BJ (cell line): ENCODE measurements around the gene COL18A1. TPM values are rescaled to one million over a fixed set of nuclear protein-coding genes. Genes with fewer than 3 reads are reported as not detected.

Experiments used
- CTCF ChIA-PET: fragments of 350-600 bp; formaldehyde crosslinking; extraction: SDS; loops from one replicate; lab custom pipeline; 2021; ENCODE audit warnings: antibody characterized with exemption, inconsistent platforms; lab: Yijun Ruan, JAX
- POLR2A ChIA-PET: fragments of 300-600 bp; sonication (Branson Sonifier 250); formaldehyde crosslinking; extraction: SDS; loops from one replicate; lab custom pipeline; 2021; ENCODE audit warnings: antibody characterized with exemption; lab: Charles Lee
- DNase-seq: peaks from one replicate; pipeline ENCODE4 v3.0.0-alpha.2; 2011; ENCODE audit warnings: low read depth
- H3K27me3 ChIP-seq: 2 replicates; pipeline ENCODE4 v1.6.0; 2011; ENCODE audit warnings: low read length; ENCODE audit not compliant: control insufficient read depth, insufficient read depth
- H3K36me3 ChIP-seq: 2 replicates; pipeline ENCODE4 v1.5.1; 2011; ENCODE audit warnings: low read length; ENCODE audit not compliant: control insufficient read depth, insufficient read depth
- H3K4me3 ChIP-seq: 2 replicates; pipeline ENCODE4 v1.5.1; 2011; ENCODE audit warnings: low read depth, mild to moderate bottlenecking, control low read depth, low read length
- polyA plus RNA-seq: library from polyadenylated mRNA; depleted of rRNA; stranded (reverse); fragments of >200 nt; gene quantifications from 2 replicates; pipeline ENCODE4 v1.2.3, GENCODE V29; 2011
- TF ChIP-seq, protein P1 (sequence below): IDR thresholded peaks from 2 replicates; pipeline ENCODE4 v1.5.1; 2011; ENCODE audit warnings: low read depth, mild to moderate bottlenecking, control low read depth, inconsistent platforms, low read length, moderate library complexity; ENCODE audit not compliant: insufficient read depth

The COL18A1 gene
- polyA plus RNA-seq, 1 experiment = 99.7 TPM

DNA sequence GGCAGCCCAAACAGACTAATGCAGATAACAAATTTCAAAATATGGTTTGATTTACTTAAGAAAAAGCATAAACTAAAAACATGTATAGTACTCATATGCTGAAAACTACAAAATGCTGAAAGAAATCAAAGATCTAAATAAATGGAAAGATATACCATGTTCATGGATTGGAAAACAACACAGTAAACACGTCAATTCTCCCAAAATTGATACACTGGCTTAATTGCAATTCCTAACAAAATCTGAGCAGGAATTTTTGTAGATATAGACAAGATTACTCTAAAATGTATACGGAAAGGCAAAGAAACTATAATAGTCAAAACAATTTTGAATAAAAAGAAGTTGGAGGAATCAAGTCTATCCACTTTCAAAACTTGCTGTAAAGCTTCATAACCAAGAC is 116.3 kb downstream of the COL18A1 start:
- POLR2A ChIA-PET = no interaction called here
- Histone ChIP-seq H3K4me3 (no peak overlapping the region), H3K27me3 (no peaks in the 10 kb centered on the region), H3K36me3 (peaks cover 3% of the 10 kb centered on the region)
- TF ChIP-seq, protein P1, sequence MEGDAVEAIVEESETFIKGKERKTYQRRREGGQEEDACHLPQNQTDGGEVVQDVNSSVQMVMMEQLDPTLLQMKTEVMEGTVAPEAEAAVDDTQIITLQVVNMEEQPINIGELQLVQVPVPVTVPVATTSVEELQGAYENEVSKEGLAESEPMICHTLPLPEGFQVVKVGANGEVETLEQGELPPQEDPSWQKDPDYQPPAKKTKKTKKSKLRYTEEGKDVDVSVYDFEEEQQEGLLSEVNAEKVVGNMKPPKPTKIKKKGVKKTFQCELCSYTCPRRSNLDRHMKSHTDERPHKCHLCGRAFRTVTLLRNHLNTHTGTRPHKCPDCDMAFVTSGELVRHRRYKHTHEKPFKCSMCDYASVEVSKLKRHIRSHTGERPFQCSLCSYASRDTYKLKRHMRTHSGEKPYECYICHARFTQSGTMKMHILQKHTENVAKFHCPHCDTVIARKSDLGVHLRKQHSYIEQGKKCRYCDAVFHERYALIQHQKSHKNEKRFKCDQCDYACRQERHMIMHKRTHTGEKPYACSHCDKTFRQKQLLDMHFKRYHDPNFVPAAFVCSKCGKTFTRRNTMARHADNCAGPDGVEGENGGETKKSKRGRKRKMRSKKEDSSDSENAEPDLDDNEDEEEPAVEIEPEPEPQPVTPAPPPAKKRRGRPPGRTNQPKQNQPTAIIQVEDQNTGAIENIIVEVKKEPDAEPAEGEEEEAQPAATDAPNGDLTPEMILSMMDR = no peak
- DNase-seq = no peak
- CTCF ChIA-PET = no interaction called here

DNA sequence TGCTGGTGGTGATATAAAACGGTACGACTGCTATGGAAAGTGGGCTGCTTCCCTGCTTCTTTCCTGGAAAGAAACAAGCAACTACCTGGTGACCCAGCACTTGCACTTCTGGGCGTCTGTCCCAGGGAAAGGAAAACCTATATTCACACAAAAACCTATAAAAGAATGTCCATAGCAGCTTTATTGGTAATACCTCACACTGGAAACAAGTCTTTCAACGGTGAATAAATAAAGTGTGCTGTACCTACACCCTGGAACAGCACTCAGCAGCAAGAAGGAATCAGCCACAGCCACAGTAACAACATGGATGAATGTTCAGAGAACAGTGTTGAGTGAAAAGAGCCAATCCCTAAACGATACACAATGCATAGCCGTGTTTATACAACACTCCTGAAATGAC is 117.4 kb downstream of the COL18A1 start:
- Histone ChIP-seq H3K4me3 (no peak overlapping the region), H3K36me3 (peaks cover 3% of the 10 kb centered on the region), H3K27me3 (no peaks in the 10 kb centered on the region)
- POLR2A ChIA-PET = no interaction called here
- TF ChIP-seq, protein P1 = no peak
- CTCF ChIA-PET = no interaction called here
- DNase-seq = no peak

DNA sequence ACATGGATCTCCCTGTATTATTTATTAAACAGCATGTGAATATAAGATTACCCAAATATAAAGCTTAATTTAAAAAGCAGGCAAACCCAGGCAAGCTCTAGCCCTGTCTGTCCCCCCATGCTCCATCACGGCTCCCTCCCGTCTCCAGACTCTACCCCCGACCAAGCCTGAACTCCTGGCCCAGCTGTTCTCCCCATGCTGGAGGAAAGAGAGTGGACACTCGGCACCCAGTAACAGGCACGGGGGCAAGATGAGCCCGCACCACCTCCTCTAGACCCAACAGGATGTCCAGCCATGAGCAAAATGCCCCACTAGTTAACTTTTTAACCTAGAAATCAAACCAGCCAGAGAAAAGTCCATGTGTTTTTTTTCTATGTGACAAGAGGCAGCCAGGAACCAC is 118.0 kb downstream of the COL18A1 start:
- POLR2A ChIA-PET = no interaction called here
- H3K4me3 ChIP-seq = no peak overlapping the region
- TF ChIP-seq, protein P1 = no peak
- no peak for DNase-seq
- CTCF ChIA-PET = no interaction called here
- H3K36me3 ChIP-seq = peaks cover 3% of the 10 kb centered on the region
- H3K27me3 ChIP-seq = no peaks in the 10 kb centered on the region

DNA sequence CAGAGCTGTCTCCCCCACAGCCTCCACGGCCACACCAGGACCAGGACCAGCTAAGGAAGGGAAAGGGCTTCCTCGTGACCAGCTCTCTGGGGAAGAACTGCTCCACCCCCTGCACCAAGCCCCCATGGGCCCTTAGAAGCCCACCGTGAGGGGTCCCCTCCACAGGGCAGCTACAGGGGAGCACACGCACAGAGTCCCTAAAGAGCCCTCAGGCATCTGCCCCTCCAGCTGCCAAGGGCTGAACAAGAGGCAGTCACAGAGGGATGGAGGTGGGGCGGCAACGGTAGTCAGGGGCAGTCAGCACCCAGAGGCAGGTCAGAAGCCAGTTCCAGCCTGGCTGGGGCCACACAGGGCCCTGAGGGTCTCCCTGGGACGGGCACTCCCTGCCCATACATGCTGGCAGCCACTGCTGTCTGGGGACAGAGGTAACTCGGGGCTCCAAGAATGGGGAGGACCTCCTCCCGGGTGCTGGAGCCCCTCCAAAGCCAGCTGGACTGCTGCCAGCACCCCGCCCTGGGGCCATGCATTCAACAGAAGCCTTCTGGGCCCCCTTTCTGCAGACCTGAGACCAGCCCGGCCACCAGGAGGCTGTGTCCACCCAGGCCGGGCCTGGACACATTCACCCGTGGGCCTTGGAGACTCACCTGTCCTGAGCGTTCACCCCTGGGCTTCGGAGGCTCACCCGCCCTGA is 118.6 kb downstream of the COL18A1 start:
- POLR2A ChIA-PET = no interaction called here
- TF ChIP-seq, protein P1 = no peak
- CTCF ChIA-PET = no interaction called here
- Histone ChIP-seq H3K27me3 (no peaks in the 10 kb centered on the region), H3K4me3 (no peak overlapping the region), H3K36me3 (peaks cover 3% of the 10 kb centered on the region)
- DNase-seq = no peak

DNA sequence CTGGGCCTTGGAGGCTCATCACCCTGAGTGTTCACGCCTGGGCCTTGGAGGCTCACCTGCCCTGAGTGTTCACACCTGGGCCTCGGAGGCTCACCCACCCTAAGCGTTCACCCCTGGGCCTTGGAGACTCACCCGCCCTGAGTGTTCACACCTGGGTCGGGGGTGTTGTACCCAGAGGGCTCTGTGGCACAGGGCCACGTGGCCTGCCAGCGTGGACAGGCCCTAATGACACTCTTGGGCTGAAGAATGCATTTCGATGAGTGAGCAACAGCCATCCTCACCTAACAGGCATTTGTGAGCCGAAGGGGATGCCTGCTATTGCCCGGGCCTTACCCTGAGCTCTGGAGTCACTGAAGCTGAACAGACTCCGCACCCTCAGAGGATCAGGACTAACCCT is 119.8 kb downstream of the COL18A1 start:
- Histone ChIP-seq H3K36me3 (peaks cover 5% of the 10 kb centered on the region), H3K4me3 (no peak overlapping the region), H3K27me3 (no peaks in the 10 kb centered on the region)
- ChIA-PET POLR2A (no interaction called here), CTCF (no interaction called here)
- no peak for DNase-seq
- TF ChIP-seq, protein P1 = no peak
